Colon (tissue), 2 donors: ENCODE measurements around the gene POLD3.
"Not testable (repeated sequence)": the region's sequence is repeated elsewhere in the genome, so short reads cannot be mapped to it uniquely, and the experiment has no call there.

ENCODE experiments used
- FAIRE-seq: peaks from 2 replicates; lab custom pipeline; 2012; peaks lifted over from hg19 to GRCh38; lab: Jason Lieb, UNC
- donor health status: control.
- donor health status: control.

POLD3 gene

GRCh38 chr11:74583024-74583624 lies 9.3 kb upstream of the POLD3 start:
- FAIRE-seq = no peak

DNA sequence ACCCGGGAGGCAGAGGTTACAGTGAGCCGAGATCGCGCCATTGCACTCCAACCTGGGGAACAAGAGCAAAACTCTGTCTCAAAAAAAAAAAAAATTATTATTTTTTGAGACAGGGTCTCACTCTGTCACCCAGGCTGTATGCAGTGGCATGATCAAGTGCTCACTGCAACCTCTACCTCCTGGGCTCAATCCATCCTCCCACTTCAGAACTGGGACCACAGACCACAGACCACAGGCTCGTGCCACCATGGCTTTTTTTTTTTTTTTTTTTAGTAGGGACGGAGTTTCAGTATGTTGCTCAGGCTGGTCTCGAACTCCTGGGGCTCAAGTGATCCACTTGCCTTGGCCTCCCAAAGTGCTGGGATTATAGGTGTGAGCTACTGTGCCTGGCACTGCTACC lies 1.9 kb upstream of the POLD3 start:
- not testable (repeated sequence) for FAIRE-seq

DNA sequence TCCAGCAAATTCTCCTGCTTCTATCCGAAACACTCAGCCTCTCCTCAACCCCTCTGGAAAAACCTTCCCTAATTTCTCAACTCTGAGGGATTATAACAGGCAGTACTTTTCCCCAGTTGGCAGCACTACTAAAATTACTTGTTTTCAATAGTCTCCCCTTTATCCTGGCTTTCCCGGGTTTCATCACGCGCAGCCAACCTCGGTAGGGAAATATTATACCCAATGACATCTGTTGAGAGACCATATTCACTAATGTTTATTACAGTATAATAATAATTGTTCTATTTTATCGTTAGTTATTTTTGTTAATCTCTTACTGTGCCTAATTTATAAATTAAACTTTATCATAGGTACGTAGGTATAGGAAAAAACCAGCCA lies 330 bp upstream of the POLD3 start:
- FAIRE-seq = no peak

GRCh38 chr11:74593463-74593862 lies 1.1 kb downstream of the POLD3 start:
- FAIRE-seq = no peak

- no peak for FAIRE-seq
These were observed 10.5 kb downstream of the POLD3 start for GRCh38 chr11:74602637-74603556.

GRCh38 chr11:74603845-74604244 lies 11.5 kb downstream of the POLD3 start:
- no peak for FAIRE-seq

GRCh38 chr11:74604311-74604710 lies 11.9 kb downstream of the POLD3 start:
- no peak for FAIRE-seq

DNA sequence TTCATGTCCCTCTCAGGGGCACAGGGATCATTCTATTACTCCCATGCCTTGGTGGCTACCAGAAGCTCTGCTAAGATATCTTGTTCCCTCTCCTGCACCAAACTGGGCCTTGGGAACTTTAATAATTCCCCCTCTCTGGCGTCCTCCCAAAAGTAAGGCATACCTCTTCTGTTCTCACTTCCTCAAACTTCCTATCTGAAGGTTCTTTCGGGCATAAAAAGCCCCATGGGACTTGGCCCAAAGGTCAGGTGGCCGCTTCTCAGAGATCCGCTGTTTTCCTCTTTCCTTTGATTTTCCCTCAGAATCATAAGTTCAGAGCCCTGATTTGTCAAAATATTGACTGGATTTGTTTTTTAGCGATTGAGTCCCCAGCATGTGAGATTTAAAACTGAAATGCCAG lies 13.0 kb downstream of the POLD3 start:
- FAIRE-seq = no peak

DNA sequence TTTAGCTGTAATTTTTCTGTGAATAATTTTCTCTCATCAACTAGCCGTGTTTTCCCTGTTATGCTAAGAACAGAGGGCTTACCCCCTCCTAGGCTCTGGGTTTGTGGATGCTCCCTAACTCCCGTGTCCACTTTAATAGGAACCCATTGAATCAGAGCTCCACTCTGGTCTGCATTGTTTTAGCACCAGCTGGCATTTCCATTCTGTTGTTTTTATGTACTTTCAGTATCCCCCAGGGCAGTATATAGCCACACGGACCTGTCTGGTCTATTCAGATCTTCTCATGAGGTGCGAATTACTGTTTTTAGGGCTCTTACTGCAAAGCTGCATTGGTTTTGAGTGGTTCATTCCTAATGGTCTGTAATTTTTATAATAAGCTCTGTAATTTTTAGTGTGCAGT lies 16.0 kb downstream of the POLD3 start:
- no peak for FAIRE-seq

DNA sequence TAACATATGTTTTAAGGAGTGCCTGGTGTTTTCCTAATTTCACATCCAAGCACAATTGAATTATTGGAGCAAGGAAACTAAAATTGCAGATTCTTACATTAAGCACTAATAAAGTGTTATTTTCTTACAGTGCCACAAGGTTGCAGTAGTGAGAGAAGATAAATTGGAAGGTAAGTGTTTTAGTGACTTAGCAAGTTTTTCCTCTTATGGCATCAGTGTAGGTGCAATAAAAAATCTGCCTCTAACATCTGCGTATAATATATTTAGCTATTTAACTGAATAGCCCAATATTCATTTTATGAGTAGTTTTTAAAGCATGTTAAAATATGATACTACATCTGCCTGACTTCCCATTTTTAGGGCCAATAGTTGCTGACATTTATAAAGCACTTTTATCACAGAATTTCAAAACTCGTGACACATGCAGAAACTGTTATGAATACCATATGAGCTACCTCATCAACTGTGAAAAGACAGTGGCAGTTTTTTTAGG lies 19.0 kb downstream of the POLD3 start:
- no peak for FAIRE-seq

GRCh38 chr11:74612877-74613276 lies 20.5 kb downstream of the POLD3 start:
- FAIRE-seq = no peak

- FAIRE-seq = no peak
These were observed 22.9 kb downstream of the POLD3 start for GRCh38 chr11:74615311-74615710.

- FAIRE-seq = no peak
These were observed 23.6 kb downstream of the POLD3 start for GRCh38 chr11:74615988-74616387.

DNA sequence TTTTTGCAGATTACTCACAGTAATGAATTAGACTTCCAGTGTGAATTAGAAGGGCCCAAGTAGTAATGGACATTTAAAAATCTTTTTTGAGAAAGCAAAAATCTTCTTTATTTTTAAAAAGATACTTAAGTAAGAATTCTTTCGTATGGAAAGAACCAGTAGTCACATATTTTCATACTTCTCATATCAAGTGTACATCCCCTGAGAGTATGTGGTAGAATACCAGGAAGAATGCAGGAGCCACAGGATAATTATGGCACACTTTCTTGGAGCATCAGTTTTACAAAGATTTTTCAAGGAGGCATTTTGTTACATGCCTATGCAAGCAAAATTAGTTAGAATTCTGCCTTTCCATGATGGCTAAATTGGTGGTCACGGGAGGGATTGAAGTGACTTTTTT lies 28.1 kb downstream of the POLD3 start:
- no peak for FAIRE-seq

DNA sequence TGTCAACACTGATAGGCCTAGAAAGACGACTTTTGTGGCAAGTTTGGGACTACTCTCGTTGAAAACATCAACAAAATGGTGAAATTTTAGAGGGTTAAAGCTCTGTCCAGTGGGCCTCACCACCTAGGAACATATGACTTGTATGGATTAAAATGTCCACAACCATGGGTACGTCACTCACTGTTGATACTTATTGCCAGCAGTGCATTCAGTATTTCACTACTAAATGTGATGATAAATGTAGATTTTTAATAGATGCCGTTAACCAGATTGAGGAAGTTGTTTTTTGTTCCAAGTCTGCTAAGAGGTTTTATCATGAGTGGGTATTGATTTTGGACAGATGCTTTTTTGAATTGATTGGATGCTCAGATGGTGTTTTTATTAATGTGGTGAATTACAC lies 33.7 kb downstream of the POLD3 start:
- FAIRE-seq = no peak

GRCh38 chr11:74626604-74627003 lies 34.2 kb downstream of the POLD3 start:
- FAIRE-seq = no peak

DNA sequence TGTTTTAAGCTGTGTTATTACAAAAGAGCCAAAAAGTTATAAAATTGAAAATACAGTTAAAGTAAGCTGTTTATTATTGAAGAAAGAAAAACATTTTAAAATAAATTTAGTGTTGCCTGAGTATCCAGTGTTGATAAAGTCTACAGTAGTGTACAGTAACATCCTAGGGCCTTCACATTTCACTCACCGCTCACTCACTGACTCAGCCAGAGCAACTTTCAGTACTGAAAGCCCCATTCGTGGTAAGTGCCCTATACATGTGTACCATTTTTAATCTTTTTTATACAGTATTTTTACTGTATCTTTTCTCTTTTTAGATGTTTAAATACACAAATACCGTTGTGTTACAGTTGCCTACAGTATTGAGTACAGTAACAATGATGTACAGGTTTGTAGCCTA lies 35.0 kb downstream of the POLD3 start:
- FAIRE-seq = no peak

GRCh38 chr11:74630043-74630442 lies 37.7 kb downstream of the POLD3 start:
- no peak for FAIRE-seq

GRCh38 chr11:74633406-74634393 lies 41.3 kb downstream of the POLD3 start:
- no peak for FAIRE-seq

GRCh38 chr11:74634537-74634936 lies 42.2 kb downstream of the POLD3 start:
- FAIRE-seq = no peak

DNA sequence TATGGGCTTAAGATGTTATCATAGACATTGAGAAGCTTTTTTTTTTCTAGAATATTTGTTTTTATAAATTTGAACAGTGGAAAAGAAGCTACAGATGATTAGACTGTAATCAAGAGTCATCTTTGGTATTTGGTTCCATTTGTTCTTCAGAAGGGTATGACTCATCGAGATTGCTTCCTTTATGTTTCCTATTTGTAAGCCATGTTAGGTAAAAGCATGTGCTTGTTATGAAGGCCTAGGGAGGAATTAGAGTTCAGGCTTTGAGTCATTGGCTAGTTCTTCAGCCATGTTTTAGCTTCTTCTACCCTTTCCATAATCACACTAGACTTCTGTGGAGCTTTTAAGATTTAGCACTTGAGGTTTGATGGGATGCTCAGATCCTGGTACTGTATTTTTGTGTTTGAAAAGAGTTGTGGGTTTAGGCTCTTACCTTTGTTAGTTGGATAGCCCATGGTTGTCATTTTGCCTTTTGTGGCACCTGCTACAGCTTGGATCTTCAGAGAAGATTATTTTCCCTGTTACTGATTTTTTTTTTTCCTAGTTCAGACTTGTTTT lies 44.3 kb downstream of the POLD3 start:
- FAIRE-seq = no peak

DNA sequence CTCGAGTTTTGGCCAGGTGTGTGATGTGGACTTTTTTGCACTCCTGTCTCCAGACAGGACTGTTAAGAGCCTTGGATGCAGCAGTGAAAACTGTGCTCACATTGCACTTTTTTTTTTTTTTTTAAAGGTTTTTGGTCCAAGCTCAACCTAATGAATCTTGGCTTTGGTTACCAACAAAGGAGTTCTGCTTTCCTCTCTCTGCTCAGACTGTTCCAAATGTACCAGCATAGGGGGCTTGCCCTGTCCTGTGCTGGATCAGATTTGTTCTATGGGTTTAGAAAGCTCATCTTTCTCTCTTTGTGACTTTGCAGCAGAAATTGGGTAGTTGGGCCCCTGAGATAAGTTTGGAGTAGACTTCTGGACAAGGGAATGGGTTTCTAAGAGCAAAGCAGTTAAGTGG lies 45.3 kb downstream of the POLD3 start:
- FAIRE-seq = no peak
